A673 (cell line): Measurements from ENCODE around the gene DLGAP1.

Experiments used
- EZH2 ChIP-seq: fragments of 200-600 bp; sonication (generic); IDR thresholded peaks from 2 replicates; pipeline ENCODE4 v1.6.1; 2017; ENCODE audit warnings: borderline replicate concordance, low read depth, mild to moderate bottlenecking, mixed read lengths, antibody characterized with exemption, low read length; ENCODE audit not compliant: poor library complexity, severe bottlenecking
- TF ChIP-seq, protein P1 (sequence below): fragments of 300-800, 200-600 bp; sonication (generic); conservative IDR thresholded peaks from 2 replicates; pipeline ENCODE4 v1.5.1; 2017; ENCODE audit warnings: low read depth, mild to moderate bottlenecking, antibody characterized with exemption, low read length, moderate library complexity, mixed read lengths

DNA sequence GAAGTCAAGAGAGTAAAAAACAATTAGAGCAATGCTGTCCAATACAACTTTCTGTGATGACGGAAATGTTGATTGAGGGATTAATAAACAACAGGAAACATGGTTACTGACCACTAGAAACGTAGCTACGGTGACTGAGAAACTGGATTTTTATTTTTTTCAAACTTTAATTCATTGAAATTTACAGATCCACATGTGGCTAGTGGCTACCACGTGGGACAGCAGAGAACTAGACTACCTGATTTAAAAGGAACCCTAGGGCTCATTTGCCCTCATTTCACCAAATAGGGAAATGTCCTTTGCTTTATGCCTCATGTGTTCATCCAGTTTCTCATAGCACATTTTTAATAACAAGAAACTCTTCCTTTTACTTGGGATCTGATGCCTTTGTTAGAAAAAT, 592.1 kb downstream of the DLGAP1 start:
- TF ChIP-seq, protein P1, sequence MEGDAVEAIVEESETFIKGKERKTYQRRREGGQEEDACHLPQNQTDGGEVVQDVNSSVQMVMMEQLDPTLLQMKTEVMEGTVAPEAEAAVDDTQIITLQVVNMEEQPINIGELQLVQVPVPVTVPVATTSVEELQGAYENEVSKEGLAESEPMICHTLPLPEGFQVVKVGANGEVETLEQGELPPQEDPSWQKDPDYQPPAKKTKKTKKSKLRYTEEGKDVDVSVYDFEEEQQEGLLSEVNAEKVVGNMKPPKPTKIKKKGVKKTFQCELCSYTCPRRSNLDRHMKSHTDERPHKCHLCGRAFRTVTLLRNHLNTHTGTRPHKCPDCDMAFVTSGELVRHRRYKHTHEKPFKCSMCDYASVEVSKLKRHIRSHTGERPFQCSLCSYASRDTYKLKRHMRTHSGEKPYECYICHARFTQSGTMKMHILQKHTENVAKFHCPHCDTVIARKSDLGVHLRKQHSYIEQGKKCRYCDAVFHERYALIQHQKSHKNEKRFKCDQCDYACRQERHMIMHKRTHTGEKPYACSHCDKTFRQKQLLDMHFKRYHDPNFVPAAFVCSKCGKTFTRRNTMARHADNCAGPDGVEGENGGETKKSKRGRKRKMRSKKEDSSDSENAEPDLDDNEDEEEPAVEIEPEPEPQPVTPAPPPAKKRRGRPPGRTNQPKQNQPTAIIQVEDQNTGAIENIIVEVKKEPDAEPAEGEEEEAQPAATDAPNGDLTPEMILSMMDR, result no peak
- TF ChIP-seq EZH2, result no peak
